ENCODE measurements around the gene TNIK. TPM values are rescaled to one million over a fixed set of nuclear protein-coding genes. Genes with fewer than 3 reads are reported as not detected.

TNIK gene
- total and polyA plus RNA-seq, 8 donors = 2.1 to 40.2 (median 10.1) TPM

DNA sequence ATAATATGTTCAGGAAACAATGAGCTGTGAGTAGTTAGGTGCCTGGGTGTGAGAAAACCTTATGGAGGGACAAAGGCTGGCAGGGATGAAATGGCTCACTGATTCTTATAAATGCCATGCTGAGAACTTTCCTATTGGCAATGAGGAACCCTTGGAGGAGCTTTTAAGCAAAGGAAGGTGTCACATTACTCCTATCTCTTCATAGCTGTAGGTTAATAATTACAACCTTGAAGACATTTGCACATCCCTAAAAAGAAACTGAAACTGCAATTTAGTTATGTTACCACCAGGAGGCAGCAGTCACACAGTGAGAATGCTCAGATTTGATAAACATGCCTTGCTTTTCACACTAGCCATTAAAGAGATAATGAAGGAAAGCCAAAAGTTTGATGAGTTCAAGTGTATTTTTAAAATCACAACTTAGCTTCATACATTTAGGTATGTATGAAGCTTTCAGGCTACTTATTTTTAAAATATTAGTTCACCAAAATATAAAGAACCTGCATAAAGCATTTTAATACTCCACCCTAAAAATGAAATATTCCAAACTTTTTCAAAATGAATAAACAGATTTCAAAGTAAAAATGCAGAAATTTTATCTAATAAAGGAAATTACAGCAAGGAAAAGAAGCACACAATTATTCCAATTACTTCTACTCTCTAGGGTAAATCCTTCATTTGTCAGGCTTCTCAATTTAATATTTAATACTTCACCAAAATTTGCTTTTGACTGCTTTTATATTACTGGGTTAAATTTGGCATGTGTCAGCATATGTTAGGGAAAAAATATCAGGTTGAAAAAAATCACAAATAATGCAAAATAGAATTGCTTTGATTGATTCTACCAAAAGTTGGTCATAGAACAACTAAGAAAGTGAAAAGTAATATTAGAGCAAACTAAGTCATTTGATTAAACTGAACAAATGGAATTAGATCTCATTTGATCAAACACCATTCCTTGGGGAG, 296.8 kb downstream of the TNIK start:
- Histone ChIP-seq H3K4me1 (no peaks in the 10 kb centered on the region), H3K36me3 (peaks cover 0 to 70% (median 42%) of the 10 kb centered on the region in 4 donors), H3K4me3 (no peak overlapping the region), H3K27ac (no peak overlapping the region), H3K9me3 (peaks cover 0 to 6% (median 5%) of the 10 kb centered on the region in 4 donors), H3K27me3 (no peaks in the 10 kb centered on the region)
- TF ChIP-seq, protein P1, sequence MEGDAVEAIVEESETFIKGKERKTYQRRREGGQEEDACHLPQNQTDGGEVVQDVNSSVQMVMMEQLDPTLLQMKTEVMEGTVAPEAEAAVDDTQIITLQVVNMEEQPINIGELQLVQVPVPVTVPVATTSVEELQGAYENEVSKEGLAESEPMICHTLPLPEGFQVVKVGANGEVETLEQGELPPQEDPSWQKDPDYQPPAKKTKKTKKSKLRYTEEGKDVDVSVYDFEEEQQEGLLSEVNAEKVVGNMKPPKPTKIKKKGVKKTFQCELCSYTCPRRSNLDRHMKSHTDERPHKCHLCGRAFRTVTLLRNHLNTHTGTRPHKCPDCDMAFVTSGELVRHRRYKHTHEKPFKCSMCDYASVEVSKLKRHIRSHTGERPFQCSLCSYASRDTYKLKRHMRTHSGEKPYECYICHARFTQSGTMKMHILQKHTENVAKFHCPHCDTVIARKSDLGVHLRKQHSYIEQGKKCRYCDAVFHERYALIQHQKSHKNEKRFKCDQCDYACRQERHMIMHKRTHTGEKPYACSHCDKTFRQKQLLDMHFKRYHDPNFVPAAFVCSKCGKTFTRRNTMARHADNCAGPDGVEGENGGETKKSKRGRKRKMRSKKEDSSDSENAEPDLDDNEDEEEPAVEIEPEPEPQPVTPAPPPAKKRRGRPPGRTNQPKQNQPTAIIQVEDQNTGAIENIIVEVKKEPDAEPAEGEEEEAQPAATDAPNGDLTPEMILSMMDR (IDR thresholded peaks at IDR 0.05) = peak in 4 of 7 experiments; percentile 26 to 52 (median 33)
- no peak for TF ChIP-seq EP300 (IDR thresholded peaks at IDR 0.05)
- DNase-seq = no peak
- intact Hi-C loops (cut with DNase I; ENCODE audit: low total_unique reads) = no loop called here

GRCh38 chr3:171160325-171160724, 299.9 kb downstream of the TNIK start:
- intact Hi-C loops (cut with DNase I; ENCODE audit: low total_unique reads) = no loop called here
- Histone ChIP-seq H3K4me3 (no peak overlapping the region), H3K27me3 (no peaks in the 10 kb centered on the region), H3K9me3 (peaks cover 0 to 6% (median 5%) of the 10 kb centered on the region in 4 donors), H3K4me1 (peaks cover 0 to 9% (median 0%) of the 10 kb centered on the region in 4 donors), H3K27ac (no peak overlapping the region), H3K36me3 (peaks cover 0 to 64% (median 55%) of the 10 kb centered on the region in 4 donors)
- no peak for TF ChIP-seq POLR2AphosphoS5 (IDR thresholded peaks at IDR 0.05)
- TF ChIP-seq EP300 (IDR thresholded peaks at IDR 0.05) = no peak
- TF ChIP-seq POLR2A (IDR thresholded peaks at IDR 0.05) = no peak
- TF ChIP-seq, protein P1 (IDR thresholded peaks at IDR 0.05) = no peak
- WGBS, 5 donors = 91 to 100% (median 95%) methylated on average over 1 of the region's 1 CpG
- DNase-seq = no peak

DNA sequence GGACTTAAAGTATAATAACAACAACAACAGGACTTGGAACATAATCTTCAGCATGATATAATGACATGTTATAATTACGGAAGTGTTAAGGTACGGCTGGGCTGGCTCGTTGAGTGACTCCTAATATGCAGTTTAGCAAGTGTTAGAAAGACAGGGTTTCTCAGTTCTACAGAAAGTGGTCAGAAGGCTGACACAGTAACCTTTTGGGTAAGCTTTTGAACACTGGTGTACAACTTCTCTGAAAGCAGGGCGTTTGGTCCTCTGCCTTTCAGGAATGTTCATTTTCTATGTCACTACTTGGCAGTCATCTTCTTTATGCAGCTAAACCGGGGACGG, 300.4 kb downstream of the TNIK start:
- H3K27me3 ChIP-seq = no peaks in the 10 kb centered on the region
- peaks cover 0 to 67% (median 57%) of the 10 kb centered on the region in 4 donors for H3K36me3 ChIP-seq
- peaks cover 0 to 6% (median 5%) of the 10 kb centered on the region in 4 donors for H3K9me3 ChIP-seq
- intact Hi-C loops (cut with DNase I; ENCODE audit: low total_unique reads) = no loop called here
- DNase-seq = no peak
- no peak overlapping the region for H3K27ac ChIP-seq
- TF ChIP-seq EP300 (IDR thresholded peaks at IDR 0.05) (no peak), POLR2A (IDR thresholded peaks at IDR 0.05) (no peak), POLR2AphosphoS5 (IDR thresholded peaks at IDR 0.05) (no peak)
- TF ChIP-seq, protein P1 (IDR thresholded peaks at IDR 0.05) = no peak
- 83 to 95% (median 92%) methylated on average over 6 of the region's 6 CpGs for WGBS, 5 donors
- H3K4me1 ChIP-seq = peaks cover 0 to 9% (median 0%) of the 10 kb centered on the region in 4 donors
- H3K4me3 ChIP-seq = no peak overlapping the region

DNA sequence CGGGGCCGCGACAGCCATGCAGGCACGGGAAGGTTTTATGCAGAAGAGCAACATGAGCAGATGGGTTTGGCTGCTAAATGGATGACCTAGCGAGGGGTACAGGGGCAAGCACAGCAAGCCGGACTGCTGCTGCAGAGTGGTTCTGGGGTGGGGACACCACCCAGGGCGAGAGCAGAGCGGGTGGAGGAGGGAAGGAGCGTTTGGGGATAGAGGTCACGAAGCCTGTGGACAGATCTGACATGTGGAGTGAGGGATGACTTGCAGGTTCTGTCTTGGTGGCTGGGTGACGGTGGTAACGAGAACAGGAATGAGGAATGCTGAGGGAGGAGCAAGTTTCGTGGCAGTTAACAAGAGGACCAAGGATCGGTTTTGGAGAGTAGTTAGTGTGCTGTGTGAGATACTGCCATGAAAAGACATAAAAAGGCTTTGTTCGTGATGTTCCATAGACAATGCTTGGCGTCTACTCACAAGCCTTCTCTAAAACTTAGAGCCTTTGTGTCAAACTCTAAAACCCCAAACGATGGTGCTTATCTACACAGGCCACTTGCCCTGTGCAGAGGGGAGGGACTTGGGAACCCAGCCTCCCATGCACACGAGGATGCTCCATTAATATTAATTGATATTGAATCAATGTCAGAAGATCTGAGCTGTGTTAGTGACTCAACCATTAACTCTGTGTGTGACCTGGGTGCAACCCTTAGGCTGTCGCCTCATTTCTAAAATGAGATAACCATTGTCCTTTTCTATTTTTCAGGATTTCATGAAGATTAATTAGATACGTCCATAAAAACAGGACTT, 301.0 kb downstream of the TNIK start:
- no peak for DNase-seq
- Histone ChIP-seq H3K27me3 (no peaks in the 10 kb centered on the region), H3K27ac (no peak overlapping the region), H3K36me3 (peaks cover 0 to 68% (median 52%) of the 10 kb centered on the region in 4 donors), H3K9me3 (peaks cover 0 to 6% (median 5%) of the 10 kb centered on the region in 4 donors), H3K4me3 (no peak overlapping the region), H3K4me1 (peaks cover 0 to 9% (median 0%) of the 10 kb centered on the region in 4 donors)
- intact Hi-C loops (cut with DNase I; ENCODE audit: low total_unique reads) = no loop called here
- 89 to 91% (median 90%) methylated on average over 20 of the region's 20 CpGs for WGBS, 5 donors
- no peak for TF ChIP-seq EP300 (IDR thresholded peaks at IDR 0.05)
- TF ChIP-seq, protein P1 (IDR thresholded peaks at IDR 0.05) = no peak
- no peak for TF ChIP-seq POLR2AphosphoS5 (IDR thresholded peaks at IDR 0.05)
- TF ChIP-seq POLR2A (IDR thresholded peaks at IDR 0.05) = no peak

Measured in stomach (tissue), 9 donors.